ENCODE results near the gene FAM72A.
"Not testable (repeated sequence)": the region's sequence is repeated elsewhere in the genome, so short reads cannot be mapped to it uniquely, and the experiment has no call there.

- TF ChIP-seq ZNF384 (IDR thresholded peaks at IDR 0.05); SP1 (IDR thresholded peaks at IDR 0.05); ELF4 (IDR thresholded peaks at IDR 0.05); FOXM1 (IDR thresholded peaks at IDR 0.05; ENCODE audit: borderline replicate concordance); BHLHE40 (IDR thresholded peaks at IDR 0.05; ENCODE audit: borderline replicate concordance); HDGF (IDR thresholded peaks at IDR 0.05; ENCODE audit: borderline replicate concordance); CTBP1 (IDR thresholded peaks at IDR 0.05; ENCODE audit: borderline replicate concordance); PKNOX1 (IDR thresholded peaks at IDR 0.05); NFRKB (IDR thresholded peaks at IDR 0.05); FOXK2 (IDR thresholded peaks at IDR 0.05); TARDBP (IDR thresholded peaks at IDR 0.05): not testable (repeated sequence)
These were observed 20.0 kb downstream of the FAM72A start for GRCh38 chr1:206182368-206183317.
